H9 (cell line): ENCODE results near the gene FGFBP3. TPM values are rescaled to one million over a fixed set of nuclear protein-coding genes. Genes with fewer than 3 reads are reported as not detected.

Experiments used
- DNase-seq: peaks from one replicate; pipeline ENCODE4 v3.0.0-alpha.2; 2017
- H2AFZ ChIP-seq: one replicate; pipeline ENCODE4 v1.6.1; 2013; ENCODE audit warnings: mild to moderate bottlenecking, low read length, control low read depth, moderate library complexity
- H2AK5ac ChIP-seq: 2 replicates; pipeline ENCODE4 v1.6.1; 2013; ENCODE audit warnings: low read length, control low read depth, mixed read lengths; ENCODE audit not compliant: insufficient read length
- H2BK120ac ChIP-seq: one replicate; pipeline ENCODE4 v1.6.1; 2013; ENCODE audit warnings: low read depth, mild to moderate bottlenecking, low read length, control low read depth, inconsistent platforms; ENCODE audit not compliant: poor library complexity, severe bottlenecking
- H2BK12ac ChIP-seq: 2 replicates; pipeline ENCODE4 v1.6.1; 2013; ENCODE audit warnings: low read length, control low read depth, mixed read lengths, low read depth; ENCODE audit not compliant: insufficient read length
- H2BK15ac ChIP-seq: 2 replicates; pipeline ENCODE4 v1.6.1; 2013; ENCODE audit warnings: low read depth, low read length, control low read depth
- H2BK20ac ChIP-seq: one replicate; pipeline ENCODE4 v1.6.1; 2013; ENCODE audit warnings: low read depth, mild to moderate bottlenecking, low read length, control low read depth, inconsistent platforms; ENCODE audit not compliant: poor library complexity, severe bottlenecking
- H2BK5ac ChIP-seq: 2 replicates; pipeline ENCODE4 v1.6.1; 2013; ENCODE audit warnings: low read length, control low read depth, mixed read lengths; ENCODE audit not compliant: insufficient read length
- H3K14ac ChIP-seq: 2 replicates; pipeline ENCODE4 v1.6.1; 2013; ENCODE audit warnings: low read length, control low read depth; ENCODE audit not compliant: insufficient read depth
- H3K18ac ChIP-seq: 2 replicates; pipeline ENCODE4 v1.6.1; 2013; ENCODE audit warnings: low read depth, mild to moderate bottlenecking, mixed read lengths, low read length, control low read depth; ENCODE audit not compliant: insufficient read length
- H3K23ac ChIP-seq: 2 replicates; pipeline ENCODE4 v1.6.1; 2013; ENCODE audit warnings: low read length, control low read depth, mixed read lengths, low read depth; ENCODE audit not compliant: insufficient read length
- H3K23me2 ChIP-seq: 2 replicates; pipeline ENCODE4 v1.6.1; 2013; ENCODE audit warnings: low read depth, mild to moderate bottlenecking, mixed read lengths, low read length, control low read depth; ENCODE audit not compliant: insufficient read length, poor library complexity, severe bottlenecking
- H3K27ac ChIP-seq: 2 replicates; pipeline ENCODE4 v1.5.1; 2013; ENCODE audit warnings: low read length, control low read depth, mixed read lengths, low read depth; ENCODE audit not compliant: insufficient read length
- H3K27me3 ChIP-seq: 2 replicates; pipeline ENCODE4 v1.6.1; 2013; ENCODE audit warnings: low read length, control low read depth, inconsistent platforms; ENCODE audit not compliant: insufficient read depth
- H3K4ac ChIP-seq: 2 replicates; pipeline ENCODE4 v1.6.1; 2013; ENCODE audit warnings: low read depth, mild to moderate bottlenecking, control low read depth, inconsistent platforms, low read length, moderate library complexity
- H3K4me1 ChIP-seq: 2 replicates; pipeline ENCODE4 v1.6.1; 2013; ENCODE audit warnings: low read length, control low read depth, inconsistent platforms; ENCODE audit not compliant: insufficient read depth
- H3K4me2 ChIP-seq: 2 replicates; pipeline ENCODE4 v1.6.1; 2013; ENCODE audit warnings: low read length, control low read depth, mixed read lengths; ENCODE audit not compliant: insufficient read length, insufficient read depth
- H3K56ac ChIP-seq: 2 replicates; pipeline ENCODE4 v1.6.1; 2013; ENCODE audit warnings: low read depth, mild to moderate bottlenecking, mixed read lengths, low read length, control low read depth; ENCODE audit not compliant: insufficient read length
- H3K79me1 ChIP-seq: 2 replicates; pipeline ENCODE4 v1.6.1; 2013; ENCODE audit warnings: low read depth, mild to moderate bottlenecking, moderate library complexity, low read length, control low read depth, inconsistent platforms; ENCODE audit not compliant: insufficient read depth, poor library complexity, severe bottlenecking
- H3K79me2 ChIP-seq: 2 replicates; pipeline ENCODE4 v1.6.1; 2013; ENCODE audit warnings: low read length, control low read depth, inconsistent platforms; ENCODE audit not compliant: insufficient read depth
- H3K9ac ChIP-seq: 2 replicates; pipeline ENCODE4 v1.6.1; 2013; ENCODE audit warnings: low read length, control low read depth, mixed read lengths; ENCODE audit not compliant: insufficient read length; ENCODE audit errors: extremely low read depth
- H3K9me3 ChIP-seq: one replicate; pipeline ENCODE4 v1.6.1; 2013; ENCODE audit warnings: low read depth, low read length, inconsistent platforms; ENCODE audit not compliant: control insufficient read depth
- H3T11ph ChIP-seq: one replicate; pipeline ENCODE4 v1.6.1; 2013; ENCODE audit warnings: mild to moderate bottlenecking, low read length, control low read depth, inconsistent platforms
- H4K20me1 ChIP-seq: one replicate; pipeline ENCODE4 v1.6.1; 2013; ENCODE audit not compliant: control insufficient read depth, insufficient read length, insufficient read depth
- H4K5ac ChIP-seq: 2 replicates; pipeline ENCODE4 v1.6.1; 2013; ENCODE audit warnings: low read depth, mild to moderate bottlenecking, mixed read lengths, low read length, control low read depth; ENCODE audit not compliant: insufficient read length
- H4K8ac ChIP-seq: replicated peaks from 2 replicates; pipeline ENCODE4 v1.6.1; 2013; ENCODE audit warnings: low read length, control low read depth, mixed read lengths, low read depth; ENCODE audit not compliant: insufficient read length
- H4K91ac ChIP-seq: 2 replicates; pipeline ENCODE4 v1.6.1; 2013; ENCODE audit warnings: low read depth, mild to moderate bottlenecking, moderate library complexity, mixed read lengths, low read length, control low read depth; ENCODE audit not compliant: insufficient read length
- H3K27ac Mint-ChIP-seq, 3 experiments: 2 replicates in 2 of 3; 3 replicates in 1 of 3; pipeline ENCODE4 v1.8.0; 2020 to 2021; ENCODE audit warnings: mixed read lengths in 3 of 3, mild to moderate bottlenecking in 1 of 3, moderate library complexity in 1 of 3
- H3K27me3 Mint-ChIP-seq: 2 replicates; pipeline ENCODE4 v1.8.0; 2021; ENCODE audit warnings: low read depth, mild to moderate bottlenecking, moderate library complexity, mixed read lengths
- H3K36me3 Mint-ChIP-seq, 3 experiments: 2 replicates in 2 of 3; 3 replicates in 1 of 3; pipeline ENCODE4 v1.8.0; 2020 to 2021; ENCODE audit warnings: low read depth in 3 of 3, mixed read lengths in 3 of 3; ENCODE audit not compliant: insufficient read depth in 1 of 3
- H3K4me1 Mint-ChIP-seq, 2 experiments: 2 replicates each; pipeline ENCODE4 v1.8.0; 2020; ENCODE audit warnings: mixed read lengths in 2 of 2
- H3K4me3 Mint-ChIP-seq, 2 experiments: 2 replicates in 1 of 2; 3 replicates in 1 of 2; pipeline ENCODE4 v1.8.0; 2020 to 2021; ENCODE audit warnings: mild to moderate bottlenecking in 2 of 2, mixed read lengths in 2 of 2, moderate library complexity in 1 of 2
- H3K9me3 Mint-ChIP-seq, 2 experiments: 2 replicates in 1 of 2; 3 replicates in 1 of 2; pipeline ENCODE4 v1.8.0; 2020; ENCODE audit warnings: mild to moderate bottlenecking in 2 of 2, mixed read lengths in 2 of 2, moderate library complexity in 1 of 2
- WGBS: extraction: QIAGEN DNeasy Blood & Tissue Kit; methylation state at CpG from one replicate; pipeline ENCODE4 v1.1.7; 2013; ENCODE audit warnings: missing lambda C conversion rate, low lambda C conversion rate, mixed read lengths; ENCODE audit not compliant: insufficient read length; ENCODE audit errors: extremely low coverage; 5-methylcytosine and 5-hydroxymethylcytosine counted together
- total RNA-seq: library from RNA; stranded (reverse); gene quantifications from 2 replicates; pipeline ENCODE4 v1.2.1, GENCODE V29; 2021
- TF ChIP-seq, protein P1 (sequence below): fragments of 200-600 bp; sonication (generic); conservative IDR thresholded peaks from 3 replicates; pipeline ENCODE4 v1.8.0; 2021; ENCODE audit warnings: antibody characterized with exemption, mild to moderate bottlenecking

Gene FGFBP3
- total RNA-seq, 1 experiment from 2014 or later: 49.3 TPM

DNA sequence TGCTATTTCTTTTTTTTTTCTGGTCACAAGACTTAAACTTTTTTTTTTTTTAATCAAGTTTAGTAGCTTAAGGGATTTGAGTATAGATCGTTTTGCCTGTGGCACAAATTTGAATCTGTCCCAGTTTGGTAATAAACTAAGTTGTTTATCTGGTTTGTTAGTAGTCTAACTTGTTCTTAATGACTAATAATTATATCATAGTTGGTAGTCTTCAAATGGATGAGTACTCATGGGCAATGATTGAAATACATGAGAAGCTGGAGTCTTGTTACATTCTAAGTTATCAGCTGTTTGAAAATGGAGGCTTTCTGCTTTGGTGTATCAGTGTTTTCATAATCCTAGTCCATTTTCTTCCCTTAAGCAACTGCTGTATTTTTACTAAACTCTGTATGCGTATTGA is 26.6 kb upstream of the FGFBP3 start:
- H3K4me3 Mint-ChIP-seq: no peak overlapping the region
- H3K27ac ChIP-seq: no peak overlapping the region

More for the DNA sequence above, 26.6 kb upstream of the FGFBP3 start:
- no peaks in the 10 kb centered on the region for H3K9me3 ChIP-seq
- no peak overlapping the region for H2AK5ac ChIP-seq
- peaks cover 17% of the 10 kb centered on the region for H3K79me1 ChIP-seq
- H4K8ac ChIP-seq: no peak overlapping the region
- no peaks in the 10 kb centered on the region for H3K27me3 ChIP-seq
- no peak overlapping the region for H3K18ac ChIP-seq
- H2BK12ac ChIP-seq: no peak overlapping the region
- no peak overlapping the region for H4K5ac ChIP-seq
- H3K23ac ChIP-seq: no peak overlapping the region
- H2BK5ac ChIP-seq: no peak overlapping the region
- H2BK15ac ChIP-seq: no peak overlapping the region
- Mint-ChIP-seq H3K4me1 (peaks cover 3 to 7% of the 10 kb centered on the region in 2 experiments; a peak in 3 of 4 replicates), H3K36me3 (peaks cover 17 to 45% (median 35%) of the 10 kb centered on the region in 3 experiments; a peak in 5 of 7 replicates), H3K27ac (no peak overlapping the region), H3K27me3 (no peaks in the 10 kb centered on the region), H3K9me3 (no peaks in the 10 kb centered on the region)
- DNase-seq: no peak
- no peaks in the 10 kb centered on the region for H3K23me2 ChIP-seq
- no peak overlapping the region for H2BK20ac ChIP-seq
- no peak overlapping the region for H3K14ac ChIP-seq
- no peak overlapping the region for H2AFZ ChIP-seq
- H3K4me2 ChIP-seq: no peak overlapping the region
- no peak overlapping the region for H3K4ac ChIP-seq
- no CpG with 5 or more reads among the region's 2 CpGs for WGBS
- TF ChIP-seq, protein P1, sequence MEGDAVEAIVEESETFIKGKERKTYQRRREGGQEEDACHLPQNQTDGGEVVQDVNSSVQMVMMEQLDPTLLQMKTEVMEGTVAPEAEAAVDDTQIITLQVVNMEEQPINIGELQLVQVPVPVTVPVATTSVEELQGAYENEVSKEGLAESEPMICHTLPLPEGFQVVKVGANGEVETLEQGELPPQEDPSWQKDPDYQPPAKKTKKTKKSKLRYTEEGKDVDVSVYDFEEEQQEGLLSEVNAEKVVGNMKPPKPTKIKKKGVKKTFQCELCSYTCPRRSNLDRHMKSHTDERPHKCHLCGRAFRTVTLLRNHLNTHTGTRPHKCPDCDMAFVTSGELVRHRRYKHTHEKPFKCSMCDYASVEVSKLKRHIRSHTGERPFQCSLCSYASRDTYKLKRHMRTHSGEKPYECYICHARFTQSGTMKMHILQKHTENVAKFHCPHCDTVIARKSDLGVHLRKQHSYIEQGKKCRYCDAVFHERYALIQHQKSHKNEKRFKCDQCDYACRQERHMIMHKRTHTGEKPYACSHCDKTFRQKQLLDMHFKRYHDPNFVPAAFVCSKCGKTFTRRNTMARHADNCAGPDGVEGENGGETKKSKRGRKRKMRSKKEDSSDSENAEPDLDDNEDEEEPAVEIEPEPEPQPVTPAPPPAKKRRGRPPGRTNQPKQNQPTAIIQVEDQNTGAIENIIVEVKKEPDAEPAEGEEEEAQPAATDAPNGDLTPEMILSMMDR: no peak
- H3K4me1 ChIP-seq: no peaks in the 10 kb centered on the region
- no peak overlapping the region for H2BK120ac ChIP-seq
- H3K79me2 ChIP-seq: peaks cover 6% of the 10 kb centered on the region; the same call in 1 of the 2 replicates
- no peak overlapping the region for H3K9ac ChIP-seq
- H3K56ac ChIP-seq: no peak overlapping the region
- no peak overlapping the region for H4K91ac ChIP-seq
- H3T11ph ChIP-seq: no peak overlapping the region
- H4K20me1 ChIP-seq: no peaks in the 10 kb centered on the region
